ENCODE results near the gene BTN1A1.

The BTN1A1 gene

DNA sequence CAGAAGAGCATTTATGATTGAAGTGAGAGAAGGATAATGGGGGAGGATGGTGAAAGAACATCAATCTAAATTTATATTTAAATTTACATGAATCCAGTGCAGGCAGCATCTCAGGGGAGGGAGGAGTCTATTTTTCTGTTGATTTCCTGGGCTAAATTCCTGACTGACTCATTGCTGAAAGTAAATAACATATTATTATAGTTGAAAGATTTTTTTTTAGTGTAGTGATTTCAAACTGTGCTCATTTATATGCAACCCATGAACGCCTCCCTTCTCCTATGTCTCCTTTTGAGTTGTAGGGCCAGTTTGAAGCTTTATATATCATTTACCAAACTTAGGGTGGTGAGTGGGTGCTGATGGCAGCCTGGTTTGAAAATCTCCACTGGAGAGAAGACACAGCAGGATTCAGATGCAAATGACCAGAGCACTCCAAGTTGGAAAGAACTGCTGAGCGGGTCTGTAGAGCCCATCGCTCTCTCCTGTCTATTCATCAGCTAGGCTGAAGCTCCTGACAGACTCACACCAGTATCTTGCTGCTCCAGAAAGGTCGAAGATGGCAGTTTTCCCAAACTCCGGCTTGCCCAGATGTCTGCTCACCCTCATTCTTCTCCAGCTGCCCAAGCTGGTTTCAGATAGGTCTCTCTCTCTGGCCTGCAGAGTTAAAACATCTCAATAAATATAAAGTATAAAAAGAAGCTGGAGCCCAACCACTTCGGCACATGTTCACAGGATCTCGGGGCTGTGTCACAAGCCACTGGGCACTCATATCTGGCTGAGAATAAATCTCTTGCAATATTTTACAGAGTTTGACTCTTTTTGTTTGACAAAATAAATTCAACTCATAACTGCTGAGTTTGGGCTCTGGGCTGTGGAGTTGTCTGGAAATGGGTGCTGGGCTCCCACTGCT lies 24.0 kb upstream of the BTN1A1 start:
- DNase-seq (ENCODE audit: low read depth in 2 of 2, low spot score in 1 of 2) = no peak

DNA sequence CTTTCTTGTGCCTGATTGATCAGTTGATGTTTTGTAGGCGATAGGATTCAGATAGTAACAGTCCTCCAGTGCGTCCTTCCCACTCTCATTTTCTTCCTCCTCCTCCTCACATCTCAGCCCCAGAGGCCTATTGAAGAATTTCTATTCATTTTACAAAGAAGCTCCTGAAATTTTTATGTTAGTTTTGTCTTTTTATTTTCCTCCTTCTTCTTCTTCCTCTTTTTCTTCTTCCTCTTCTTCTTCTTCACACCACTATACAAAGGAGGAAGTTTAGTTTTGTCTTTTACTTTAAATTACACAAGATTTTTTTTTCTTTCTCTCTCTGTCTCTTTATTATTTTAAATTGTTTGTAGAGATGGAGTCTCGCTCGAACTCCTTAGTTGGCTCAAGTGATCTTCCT lies 23.2 kb upstream of the BTN1A1 start:
- no peak for DNase-seq (ENCODE audit: low read depth in 2 of 2, low spot score in 1 of 2)

DNA sequence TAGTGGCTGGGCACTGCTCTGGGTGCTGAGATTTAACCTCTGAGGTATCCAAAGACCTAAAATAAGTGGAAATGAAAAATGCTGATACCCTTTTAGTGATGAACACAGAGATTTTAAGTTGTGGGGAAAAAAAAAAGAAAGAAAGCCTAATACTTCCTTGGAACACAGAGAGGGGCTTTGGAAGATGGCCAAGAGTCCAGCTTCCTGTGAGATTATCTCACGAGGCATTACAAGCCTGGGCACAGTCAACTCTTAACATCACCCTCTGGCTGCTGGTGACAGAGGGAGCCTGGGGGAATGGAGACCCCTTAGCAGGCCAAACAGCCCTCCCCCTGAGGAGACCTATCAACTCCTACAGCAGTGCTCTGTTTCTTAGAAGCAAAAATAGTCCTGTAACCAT lies 22.7 kb upstream of the BTN1A1 start:
- no peak for DNase-seq (ENCODE audit: low read depth in 2 of 2, low spot score in 1 of 2)

DNA sequence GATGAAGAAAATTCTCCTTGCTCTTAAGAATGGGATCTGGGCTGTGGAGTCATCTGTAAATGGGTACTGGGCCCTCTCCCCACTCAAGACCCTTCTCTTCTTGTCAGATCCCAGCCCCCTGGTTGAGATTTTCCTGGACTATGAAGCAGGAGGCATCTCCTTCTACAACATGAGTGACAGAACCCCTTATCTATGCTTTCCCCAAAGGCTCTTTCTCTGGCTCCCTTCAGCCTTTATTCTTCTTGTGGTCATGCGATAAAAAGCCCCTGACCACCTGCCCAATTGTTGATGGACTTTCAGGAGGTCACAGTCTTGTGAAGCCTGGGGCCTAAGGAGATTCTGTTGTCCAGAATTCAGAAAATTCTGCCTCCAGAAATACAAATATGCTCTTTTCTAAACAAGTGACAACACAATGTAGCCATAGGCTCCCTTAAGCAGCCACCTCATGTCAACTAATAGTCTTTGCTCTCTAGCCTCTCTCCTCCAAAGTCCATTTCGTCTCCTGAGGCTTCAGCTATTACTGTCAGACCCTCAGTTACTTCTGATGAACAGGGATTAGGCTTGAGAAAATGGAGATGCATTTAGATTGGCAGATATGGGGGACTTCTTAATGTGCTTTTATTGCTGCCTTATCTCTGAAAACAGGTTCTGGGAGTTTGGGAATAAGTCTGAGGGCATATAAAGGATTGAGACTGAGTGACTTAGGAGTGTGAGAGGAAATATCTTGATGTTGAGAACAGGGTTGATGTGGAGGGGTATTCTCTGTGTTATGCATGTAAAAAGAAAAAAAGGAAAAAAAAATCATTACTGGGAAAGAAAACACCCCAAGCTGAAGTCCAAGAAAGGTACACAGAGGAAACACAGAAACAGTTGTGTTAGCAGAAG lies 21.8 kb upstream of the BTN1A1 start:
- no peak for DNase-seq (ENCODE audit: low read depth in 2 of 2, low spot score in 1 of 2)

DNA sequence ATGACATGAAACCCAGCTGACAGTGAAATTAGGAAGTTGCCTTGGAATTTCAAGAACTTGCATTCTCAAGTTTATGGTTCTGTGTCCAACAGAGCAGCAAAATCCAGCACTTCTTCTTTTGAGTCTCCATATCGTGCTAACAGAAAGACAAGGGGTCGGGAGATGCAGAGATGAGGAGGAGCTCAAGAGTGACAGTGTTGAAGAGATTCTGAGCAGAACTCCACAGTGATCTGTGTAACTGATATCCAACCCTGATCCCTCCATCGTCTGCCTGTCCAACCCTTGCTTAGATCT lies 21.2 kb upstream of the BTN1A1 start:
- no peak for DNase-seq (ENCODE audit: low read depth in 2 of 2, low spot score in 1 of 2)

DNA sequence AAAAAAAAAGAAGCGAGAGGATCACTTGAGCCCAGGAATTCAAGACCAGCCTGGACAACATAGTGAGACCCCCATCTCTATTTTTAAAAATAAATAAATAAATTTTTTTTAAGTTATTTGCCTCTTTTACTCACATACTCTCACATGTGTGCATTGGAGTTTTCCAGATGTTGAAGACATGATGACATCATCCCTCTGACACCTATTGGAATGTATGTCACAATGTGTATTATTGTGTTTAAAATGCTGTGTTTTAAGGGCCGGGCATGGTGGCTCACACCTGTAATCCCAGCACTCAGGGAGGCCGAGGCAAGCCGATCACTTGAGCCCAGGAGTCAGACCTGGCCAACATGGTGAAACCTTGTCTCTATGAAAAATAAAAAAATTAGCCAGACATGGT lies 17.8 kb upstream of the BTN1A1 start:
- DNase-seq (ENCODE audit: low read depth in 2 of 2, low spot score in 1 of 2) = no peak

DNA sequence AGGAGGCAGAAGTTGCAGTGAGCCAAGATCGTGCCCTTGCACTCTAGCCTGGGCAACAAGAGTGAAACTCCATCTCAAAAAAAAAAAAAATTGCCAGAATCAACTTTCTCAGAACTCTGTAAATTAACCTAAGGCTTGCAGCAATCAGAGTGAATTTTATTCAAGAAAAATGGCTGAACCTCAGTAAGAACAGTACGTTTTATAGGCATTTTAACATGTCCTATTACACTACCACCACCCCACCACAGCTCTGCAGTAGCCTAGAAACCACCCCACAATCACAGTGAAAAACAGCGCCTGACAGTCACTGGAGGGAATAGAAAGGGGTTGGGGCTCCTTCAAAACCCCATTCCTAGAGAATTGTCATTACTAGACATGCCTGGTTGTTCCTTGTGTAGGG lies 16.4 kb upstream of the BTN1A1 start:
- DNase-seq (ENCODE audit: low read depth in 2 of 2, low spot score in 1 of 2) = no peak

DNA sequence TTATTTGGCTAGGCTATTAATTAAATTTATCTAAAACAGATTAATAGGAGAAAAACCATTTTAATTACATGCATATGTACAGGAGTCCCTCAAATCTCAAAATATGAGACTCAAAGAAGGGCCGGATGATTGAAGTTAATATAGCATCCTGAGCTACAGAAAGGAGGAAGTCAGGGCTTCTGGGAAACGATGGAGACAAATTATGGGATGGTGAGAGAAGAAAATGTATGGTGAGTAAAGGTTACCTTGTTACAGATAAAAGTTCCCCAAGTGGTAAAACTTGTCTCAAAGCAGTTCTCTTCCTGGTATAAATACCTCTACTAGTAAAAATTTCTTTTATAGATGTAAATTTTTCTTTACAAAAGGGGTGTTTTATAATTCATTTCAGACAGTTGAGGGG lies 15.9 kb upstream of the BTN1A1 start:
- no peak for DNase-seq (ENCODE audit: low read depth in 2 of 2, low spot score in 1 of 2)

DNA sequence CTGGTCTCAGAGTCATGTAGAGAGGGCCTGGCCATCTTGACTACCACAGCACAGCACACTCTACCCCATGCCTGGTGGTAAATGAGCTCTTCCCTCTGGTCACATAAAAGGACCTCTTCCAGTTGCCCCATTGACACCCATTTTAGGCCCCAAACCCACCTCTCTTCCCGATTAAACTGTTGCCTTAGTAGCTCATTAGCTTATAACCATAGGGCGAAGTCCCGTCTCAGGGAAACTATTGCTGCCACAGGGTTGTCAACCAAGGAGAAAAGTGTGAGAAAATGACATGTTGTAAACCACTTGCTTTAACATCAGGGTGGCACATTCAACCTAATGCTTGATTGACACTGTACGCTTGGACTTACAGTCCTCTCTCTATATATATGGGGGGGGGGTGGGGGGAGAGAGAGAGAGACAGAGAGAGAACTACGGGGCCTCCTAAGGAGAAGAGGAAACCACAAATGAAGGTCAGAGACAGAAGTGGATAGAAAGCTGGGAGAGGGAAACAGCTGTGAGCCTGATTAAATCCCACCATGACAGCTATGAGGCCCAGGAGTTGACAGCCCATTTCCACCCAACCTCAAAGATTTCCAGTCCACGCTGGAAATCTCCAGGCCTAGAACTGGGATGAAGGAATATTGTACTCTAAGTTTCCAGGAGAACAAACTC lies 14.9 kb upstream of the BTN1A1 start:
- no peak for DNase-seq (ENCODE audit: low read depth in 2 of 2, low spot score in 1 of 2)

DNA sequence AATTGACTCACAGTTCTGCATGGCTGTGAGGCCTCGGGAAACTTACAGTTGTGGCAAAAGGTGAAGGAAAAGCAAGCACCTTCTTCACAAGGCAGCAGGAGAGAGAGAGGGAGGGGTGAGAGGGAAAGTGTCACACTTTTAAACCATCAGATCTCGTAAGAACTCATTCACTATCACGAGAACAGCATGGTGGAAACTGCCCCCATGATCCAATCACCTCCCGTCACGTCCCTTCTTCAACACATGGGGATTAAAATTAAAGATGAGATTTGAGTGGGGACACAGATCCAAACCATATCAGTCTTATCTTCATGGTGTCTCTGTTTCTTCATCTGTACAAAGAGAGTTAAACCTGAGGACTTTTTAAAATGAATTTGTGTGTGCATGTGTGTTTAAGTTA lies 13.7 kb upstream of the BTN1A1 start:
- no peak for DNase-seq (ENCODE audit: low read depth in 2 of 2, low spot score in 1 of 2)

DNA sequence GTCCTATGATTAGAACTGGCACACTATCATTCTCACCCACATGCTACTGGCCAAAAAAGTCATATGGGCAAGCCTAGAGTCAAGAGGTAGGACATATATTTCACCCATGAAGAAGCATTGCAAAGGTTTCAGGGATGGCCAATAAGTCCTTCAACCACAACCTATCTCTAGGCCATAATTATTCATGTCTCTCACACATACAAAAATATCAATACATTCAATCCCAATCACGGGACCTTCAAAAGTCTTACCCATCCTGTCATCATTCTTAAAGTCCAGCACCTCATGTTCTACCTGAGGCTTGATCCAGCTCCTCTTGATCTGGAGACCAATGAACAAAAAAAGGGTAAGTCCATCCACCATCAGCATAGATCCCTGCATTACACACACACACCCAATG lies 12.6 kb upstream of the BTN1A1 start:
- DNase-seq (ENCODE audit: low read depth in 2 of 2, low spot score in 1 of 2) = no peak

DNA sequence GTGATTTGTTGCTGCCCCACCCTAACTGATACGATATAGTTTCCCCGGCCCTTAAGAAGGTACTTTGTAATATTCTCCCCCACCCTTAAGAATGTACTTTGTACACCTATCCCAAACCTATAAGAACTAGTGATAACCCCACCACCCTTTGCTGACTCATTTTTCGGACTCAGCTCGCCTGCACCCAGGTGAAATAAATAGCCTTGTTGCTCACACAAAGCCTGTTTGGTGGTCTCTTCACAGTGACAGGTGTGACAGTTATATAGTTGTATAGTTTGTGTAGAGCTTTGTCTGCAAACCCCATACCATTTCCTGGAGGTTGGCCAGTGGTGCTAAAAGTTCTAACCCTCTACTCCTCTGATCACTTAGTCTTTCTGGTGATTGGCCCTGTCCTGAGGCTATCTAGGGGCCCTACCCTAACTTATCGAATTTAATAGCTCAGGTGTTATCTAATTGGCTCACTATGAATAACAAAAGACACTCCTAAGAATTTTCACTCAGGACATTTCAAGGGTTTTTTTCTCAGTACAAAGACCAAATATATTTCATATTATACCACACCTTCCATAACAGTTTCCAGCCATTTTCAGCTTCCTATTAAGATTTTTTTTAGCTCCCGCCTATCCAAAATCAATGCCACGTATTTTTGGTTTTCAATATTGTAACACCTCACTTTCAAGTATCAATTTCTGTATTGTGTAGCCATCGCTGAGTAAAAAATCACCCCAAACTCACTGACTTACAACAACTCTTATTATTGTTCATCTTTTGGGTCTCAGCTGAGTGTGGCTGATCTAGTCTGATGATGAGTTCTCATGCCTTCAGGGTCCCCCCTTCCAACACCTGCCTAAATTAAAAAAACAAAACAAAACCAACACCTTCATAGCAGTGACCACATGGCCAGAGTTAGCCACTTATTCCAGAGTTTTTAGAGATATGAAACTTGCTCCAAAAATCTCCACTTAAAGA lies 9.8 kb upstream of the BTN1A1 start:
- DNase-seq (ENCODE audit: low read depth in 2 of 2, low spot score in 1 of 2) = no peak

DNA sequence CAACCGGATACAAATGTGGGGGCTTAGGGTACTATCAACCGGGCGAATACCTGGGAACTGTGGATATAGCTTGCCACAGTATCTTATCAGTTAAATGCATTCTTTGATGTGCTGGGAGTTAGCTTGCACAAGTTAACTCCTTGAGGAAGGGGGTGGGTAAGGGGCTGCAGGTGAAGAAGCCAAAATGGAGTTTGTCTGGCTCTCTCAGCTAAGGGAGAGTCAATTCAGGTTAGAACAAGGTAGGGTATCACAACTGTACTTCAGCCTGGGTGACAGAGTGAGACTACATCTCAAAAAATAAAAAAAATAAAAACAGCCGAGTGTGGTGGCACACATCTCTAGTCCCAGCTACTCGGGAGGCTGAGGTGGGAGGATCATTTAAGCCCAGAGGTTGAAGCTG lies 8.5 kb upstream of the BTN1A1 start:
- no peak for DNase-seq (ENCODE audit: low read depth in 2 of 2, low spot score in 1 of 2)

DNA sequence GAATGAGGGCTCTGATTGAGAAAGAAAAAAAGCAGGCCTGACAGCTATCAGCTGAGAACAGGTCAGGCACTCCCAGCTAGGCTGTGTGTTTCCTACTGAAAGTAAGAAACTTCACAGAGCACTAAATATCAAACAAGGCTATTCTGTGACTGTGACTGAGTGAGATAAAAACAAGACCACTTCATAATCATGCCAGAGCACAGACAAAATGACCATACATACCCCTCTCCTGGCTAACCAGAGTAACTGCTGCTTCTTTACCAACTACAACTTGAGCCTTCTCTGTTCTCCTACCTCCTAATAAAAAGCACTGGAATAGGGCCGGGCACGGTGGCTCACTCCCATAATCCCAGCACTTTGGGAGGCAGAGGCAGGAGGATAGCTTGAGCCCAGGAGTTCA lies 6.8 kb upstream of the BTN1A1 start:
- DNase-seq (ENCODE audit: low read depth in 2 of 2, low spot score in 1 of 2) = no peak

DNA sequence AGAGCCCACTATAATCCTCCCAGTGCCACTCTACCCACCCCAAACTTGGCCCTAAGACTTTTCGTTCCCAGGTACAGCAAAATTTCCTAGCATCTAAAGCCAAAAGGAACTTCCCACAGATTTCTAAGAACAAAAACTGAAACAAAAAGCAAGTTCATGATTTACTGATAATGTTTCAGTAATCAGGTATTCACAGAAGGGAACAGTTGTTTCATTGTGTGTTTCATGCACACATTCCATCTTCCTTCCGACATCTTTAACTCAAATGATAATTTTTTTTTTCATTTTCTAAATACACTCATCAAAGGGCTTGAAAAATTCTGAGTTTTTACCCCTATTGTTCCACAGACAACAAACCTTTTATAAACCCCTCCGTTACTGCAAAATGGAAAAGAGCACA lies 6.0 kb upstream of the BTN1A1 start:
- no peak for DNase-seq (ENCODE audit: low read depth in 2 of 2, low spot score in 1 of 2)

DNA sequence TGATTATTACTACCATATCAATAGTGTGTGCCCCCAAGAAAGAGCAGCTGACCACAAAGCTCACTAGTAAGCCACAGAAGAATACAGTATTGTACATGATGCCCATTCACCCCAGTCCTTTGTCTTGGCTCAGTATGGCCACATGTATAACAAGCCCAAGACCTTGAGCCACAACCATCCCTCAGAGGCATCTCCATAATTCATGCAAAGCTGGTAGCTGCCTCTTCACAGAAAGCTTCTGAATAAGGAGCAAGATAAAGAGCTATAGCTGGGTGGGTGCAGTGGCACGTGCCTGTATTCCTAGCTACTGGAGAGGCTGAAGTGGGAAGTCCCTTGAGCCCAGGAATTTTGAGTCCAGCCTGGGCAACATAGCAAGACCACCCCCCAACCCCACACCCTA lies 4.8 kb upstream of the BTN1A1 start:
- no peak for DNase-seq (ENCODE audit: low read depth in 2 of 2, low spot score in 1 of 2)

DNA sequence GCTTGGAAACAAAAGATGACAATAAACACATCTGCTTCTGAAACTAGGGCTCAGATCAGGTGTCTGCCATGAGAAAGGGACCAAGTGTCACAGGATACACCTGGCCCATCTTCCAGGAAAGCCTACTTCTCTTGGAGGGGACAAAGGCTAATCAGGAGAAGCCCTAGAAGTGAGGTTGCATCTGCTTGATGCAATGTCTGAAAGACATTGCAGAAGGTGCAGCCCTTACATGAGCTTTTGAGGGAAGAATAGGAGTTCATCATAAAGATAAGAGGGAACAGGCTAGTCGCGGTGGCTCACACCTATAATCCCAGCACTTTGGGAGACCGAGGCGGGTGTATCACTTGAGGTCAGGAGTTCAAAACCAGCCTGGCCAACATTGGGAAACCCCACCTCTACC lies 2.5 kb upstream of the BTN1A1 start:
- DNase-seq (ENCODE audit: low read depth in 2 of 2, low spot score in 1 of 2) = no peak

DNA sequence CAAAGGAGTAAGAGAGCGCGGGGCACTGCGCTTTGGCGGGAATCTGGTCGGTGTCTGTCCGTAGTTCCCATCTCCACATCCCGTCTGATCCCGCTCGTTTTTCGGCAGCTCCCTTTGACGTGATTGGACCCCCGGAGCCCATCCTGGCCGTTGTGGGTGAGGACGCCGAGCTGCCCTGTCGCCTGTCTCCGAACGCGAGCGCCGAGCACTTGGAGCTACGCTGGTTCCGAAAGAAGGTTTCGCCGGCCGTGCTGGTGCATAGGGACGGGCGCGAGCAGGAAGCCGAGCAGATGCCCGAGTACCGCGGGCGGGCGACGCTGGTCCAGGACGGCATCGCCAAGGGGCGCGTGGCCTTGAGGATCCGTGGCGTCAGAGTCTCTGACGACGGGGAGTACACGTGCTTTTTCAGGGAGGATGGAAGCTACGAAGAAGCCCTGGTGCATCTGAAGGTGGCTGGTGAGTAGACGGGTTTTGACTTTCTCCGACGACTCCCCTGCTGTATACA lies 1.4 kb downstream of the BTN1A1 start:
- DNase-seq (ENCODE audit: low read depth in 2 of 2, low spot score in 1 of 2) = no peak

DNA sequence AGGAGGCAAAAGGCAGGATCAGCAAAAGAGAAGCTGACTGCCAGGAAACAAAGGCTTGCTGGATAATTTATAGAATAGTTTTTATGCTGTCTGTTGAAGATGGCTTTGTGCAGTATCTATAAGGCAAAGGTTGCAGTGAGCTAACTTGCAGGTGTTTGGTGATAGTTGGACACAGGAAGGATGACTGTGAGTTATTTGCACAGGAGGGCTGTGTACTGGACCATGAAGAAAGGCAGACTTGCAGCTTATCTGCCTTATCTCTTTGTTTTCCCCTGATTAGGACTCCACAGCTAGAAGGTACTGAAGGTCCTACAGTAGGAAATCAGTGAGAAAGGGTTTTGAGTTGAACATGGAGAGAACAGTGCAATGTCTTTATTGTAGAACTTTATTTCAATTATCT lies 2.1 kb downstream of the BTN1A1 start:
- DNase-seq (ENCODE audit: low read depth in 2 of 2, low spot score in 1 of 2) = no peak

DNA sequence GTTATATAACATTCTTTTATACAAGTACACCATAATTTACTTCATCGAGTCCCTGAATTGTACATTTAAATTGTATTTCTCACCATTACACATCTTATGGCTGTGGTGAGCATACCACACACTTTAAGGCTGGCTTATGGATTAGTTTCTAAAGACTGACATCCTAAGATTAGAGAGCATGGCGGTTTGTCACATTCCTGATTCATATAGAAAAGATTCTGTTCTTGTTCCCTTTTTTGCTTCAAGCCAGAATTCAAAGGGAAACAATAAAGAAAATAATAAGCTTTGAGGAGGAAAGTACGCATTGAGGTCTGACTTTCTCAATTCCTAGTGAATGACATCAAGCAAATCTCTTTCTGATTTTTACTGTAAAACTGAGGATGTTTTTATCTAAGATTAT lies 2.5 kb downstream of the BTN1A1 start:
- no peak for DNase-seq (ENCODE audit: low read depth in 2 of 2, low spot score in 1 of 2)

DNA sequence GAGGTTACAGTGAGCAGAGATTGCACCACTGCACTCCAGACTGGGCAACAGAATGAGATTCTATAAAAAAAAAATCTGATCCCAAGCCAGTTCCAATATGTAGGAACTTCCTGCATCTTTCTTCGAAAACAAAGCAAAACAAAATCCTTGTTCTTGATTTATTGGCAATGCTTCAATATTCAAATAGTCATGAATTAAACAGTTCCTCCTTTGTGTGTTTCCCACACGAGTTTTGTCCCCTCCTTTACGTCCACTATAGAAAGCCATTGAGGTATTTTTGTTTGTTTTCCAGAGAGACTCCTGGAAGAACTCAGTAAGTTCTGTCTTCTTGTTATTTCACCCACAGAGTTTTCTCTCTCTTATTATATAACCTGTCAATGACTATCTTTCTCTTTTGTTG lies 7.6 kb downstream of the BTN1A1 start:
- DNase-seq (ENCODE audit: low read depth in 2 of 2, low spot score in 1 of 2) = no peak
